ENCODE measurements around the gene RGMB.

GRCh38 chr5:98765815-98766214 is 7.6 kb upstream of the RGMB start:
- no peak for TF ChIP-seq HOXA7 (CRISPR knock-in tag; IDR thresholded peaks at IDR 0.05; ENCODE audit: borderline replicate concordance)
- TF ChIP-seq, protein P1, sequence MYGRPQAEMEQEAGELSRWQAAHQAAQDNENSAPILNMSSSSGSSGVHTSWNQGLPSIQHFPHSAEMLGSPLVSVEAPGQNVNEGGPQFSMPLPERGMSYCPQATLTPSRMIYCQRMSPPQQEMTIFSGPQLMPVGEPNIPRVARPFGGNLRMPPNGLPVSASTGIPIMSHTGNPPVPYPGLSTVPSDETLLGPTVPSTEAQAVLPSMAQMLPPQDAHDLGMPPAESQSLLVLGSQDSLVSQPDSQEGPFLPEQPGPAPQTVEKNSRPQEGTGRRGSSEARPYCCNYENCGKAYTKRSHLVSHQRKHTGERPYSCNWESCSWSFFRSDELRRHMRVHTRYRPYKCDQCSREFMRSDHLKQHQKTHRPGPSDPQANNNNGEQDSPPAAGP (tag by site-specific recombination; IDR thresholded peaks at IDR 0.05): no peak
- TF ChIP-seq ZNF692 (tag by site-specific recombination; IDR thresholded peaks at IDR 0.05): no peak
- no peak for TF ChIP-seq ZNF24 (tag by site-specific recombination; IDR thresholded peaks at IDR 0.05)
- TF ChIP-seq, protein P2, sequence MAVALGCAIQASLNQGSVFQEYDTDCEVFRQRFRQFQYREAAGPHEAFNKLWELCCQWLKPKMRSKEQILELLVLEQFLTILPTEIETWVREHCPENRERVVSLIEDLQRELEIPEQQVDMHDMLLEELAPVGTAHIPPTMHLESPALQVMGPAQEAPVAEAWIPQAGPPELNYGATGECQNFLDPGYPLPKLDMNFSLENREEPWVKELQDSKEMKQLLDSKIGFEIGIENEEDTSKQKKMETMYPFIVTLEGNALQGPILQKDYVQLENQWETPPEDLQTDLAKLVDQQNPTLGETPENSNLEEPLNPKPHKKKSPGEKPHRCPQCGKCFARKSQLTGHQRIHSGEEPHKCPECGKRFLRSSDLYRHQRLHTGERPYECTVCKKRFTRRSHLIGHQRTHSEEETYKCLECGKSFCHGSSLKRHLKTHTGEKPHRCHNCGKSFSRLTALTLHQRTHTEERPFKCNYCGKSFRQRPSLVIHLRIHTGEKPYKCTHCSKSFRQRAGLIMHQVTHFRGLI (tag by site-specific recombination; IDR thresholded peaks at IDR 0.05): no peak
- TF ChIP-seq KLF1 (tag by site-specific recombination; IDR thresholded peaks at IDR 0.05): no peak
- no peak for TF ChIP-seq ZNF658 (tag by site-specific recombination; IDR thresholded peaks at IDR 0.05)
- TF ChIP-seq ZNF621 (tag by site-specific recombination; IDR thresholded peaks at IDR 0.05): no peak
- TF ChIP-seq, protein P3, sequence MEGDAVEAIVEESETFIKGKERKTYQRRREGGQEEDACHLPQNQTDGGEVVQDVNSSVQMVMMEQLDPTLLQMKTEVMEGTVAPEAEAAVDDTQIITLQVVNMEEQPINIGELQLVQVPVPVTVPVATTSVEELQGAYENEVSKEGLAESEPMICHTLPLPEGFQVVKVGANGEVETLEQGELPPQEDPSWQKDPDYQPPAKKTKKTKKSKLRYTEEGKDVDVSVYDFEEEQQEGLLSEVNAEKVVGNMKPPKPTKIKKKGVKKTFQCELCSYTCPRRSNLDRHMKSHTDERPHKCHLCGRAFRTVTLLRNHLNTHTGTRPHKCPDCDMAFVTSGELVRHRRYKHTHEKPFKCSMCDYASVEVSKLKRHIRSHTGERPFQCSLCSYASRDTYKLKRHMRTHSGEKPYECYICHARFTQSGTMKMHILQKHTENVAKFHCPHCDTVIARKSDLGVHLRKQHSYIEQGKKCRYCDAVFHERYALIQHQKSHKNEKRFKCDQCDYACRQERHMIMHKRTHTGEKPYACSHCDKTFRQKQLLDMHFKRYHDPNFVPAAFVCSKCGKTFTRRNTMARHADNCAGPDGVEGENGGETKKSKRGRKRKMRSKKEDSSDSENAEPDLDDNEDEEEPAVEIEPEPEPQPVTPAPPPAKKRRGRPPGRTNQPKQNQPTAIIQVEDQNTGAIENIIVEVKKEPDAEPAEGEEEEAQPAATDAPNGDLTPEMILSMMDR (tag by site-specific recombination; IDR thresholded peaks at IDR 0.05): no peak
- TF ChIP-seq MEIS1 (CRISPR knock-in tag; IDR thresholded peaks at IDR 0.05; ENCODE audit: borderline replicate concordance): no peak
- TF ChIP-seq, protein P4, sequence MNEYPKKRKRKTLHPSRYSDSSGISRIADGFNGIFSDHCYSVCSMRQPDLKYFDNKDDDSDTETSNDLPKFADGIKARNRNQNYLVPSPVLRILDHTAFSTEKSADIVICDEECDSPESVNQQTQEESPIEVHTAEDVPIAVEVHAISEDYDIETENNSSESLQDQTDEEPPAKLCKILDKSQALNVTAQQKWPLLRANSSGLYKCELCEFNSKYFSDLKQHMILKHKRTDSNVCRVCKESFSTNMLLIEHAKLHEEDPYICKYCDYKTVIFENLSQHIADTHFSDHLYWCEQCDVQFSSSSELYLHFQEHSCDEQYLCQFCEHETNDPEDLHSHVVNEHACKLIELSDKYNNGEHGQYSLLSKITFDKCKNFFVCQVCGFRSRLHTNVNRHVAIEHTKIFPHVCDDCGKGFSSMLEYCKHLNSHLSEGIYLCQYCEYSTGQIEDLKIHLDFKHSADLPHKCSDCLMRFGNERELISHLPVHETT (tag by site-specific recombination; IDR thresholded peaks at IDR 0.05): no peak

All from HEK293 (cell line).